Lower leg skin (tissue), 4 donors: ENCODE measurements around the gene WDTC1. TPM values are rescaled to one million over a fixed set of nuclear protein-coding genes. Genes with fewer than 3 reads are reported as not detected.

Experiments used
- DNase-seq, 2 donors: peaks; one replicate each; pipeline ENCODE4 v3.0.0-alpha.2; 2019; ENCODE audit warnings: low spot score in 2 of 2
- H3K4me3 ChIP-seq: fragments of 200-600 bp; sonication (generic); 2 replicates; pipeline ENCODE4 v1.5.1; 2017; ENCODE audit warnings: mild to moderate bottlenecking, low read depth; ENCODE audit not compliant: poor library complexity, severe bottlenecking
- POLR2A ChIP-seq, 2 donors: fragments of 450-650 bp; IDR thresholded peaks; one replicate each; pipeline ENCODE4 v1.6.1; 2016 to 2017; ENCODE audit warnings: antibody characterized with exemption in 2 of 2, mild to moderate bottlenecking in 1 of 2, moderate library complexity in 1 of 2
- WGBS, 2 donors: methylation state at CpG; one replicate each; pipeline ENCODE4 v1.1.5; 2018; 5-methylcytosine and 5-hydroxymethylcytosine counted together
- intact Hi-C: fragments of 100-400 bp; cut with DNase I; formaldehyde crosslinking; loops from one replicate; pipeline ENCODE4 v1.15.0; 2023; ENCODE audit warnings: low total_unique reads
- total RNA-seq, 4 donors: library from RNA; depleted of rRNA; stranded (reverse); fragments of >200 nt; gene quantifications; one replicate each; pipeline ENCODE4 v1.1.0, GENCODE V29; 2016
- TF ChIP-seq, protein P1 (sequence below), 3 donors: fragments of 450-650 bp; IDR thresholded peaks; one replicate each; pipeline ENCODE4 v1.5.1; 2016; ENCODE audit warnings: antibody characterized with exemption in 3 of 3, mild to moderate bottlenecking in 3 of 3, moderate library complexity in 2 of 3

The WDTC1 gene
- total RNA-seq, 4 donors from 2014 or later: 43.8 to 75.6 (median 65.1) TPM

DNA sequence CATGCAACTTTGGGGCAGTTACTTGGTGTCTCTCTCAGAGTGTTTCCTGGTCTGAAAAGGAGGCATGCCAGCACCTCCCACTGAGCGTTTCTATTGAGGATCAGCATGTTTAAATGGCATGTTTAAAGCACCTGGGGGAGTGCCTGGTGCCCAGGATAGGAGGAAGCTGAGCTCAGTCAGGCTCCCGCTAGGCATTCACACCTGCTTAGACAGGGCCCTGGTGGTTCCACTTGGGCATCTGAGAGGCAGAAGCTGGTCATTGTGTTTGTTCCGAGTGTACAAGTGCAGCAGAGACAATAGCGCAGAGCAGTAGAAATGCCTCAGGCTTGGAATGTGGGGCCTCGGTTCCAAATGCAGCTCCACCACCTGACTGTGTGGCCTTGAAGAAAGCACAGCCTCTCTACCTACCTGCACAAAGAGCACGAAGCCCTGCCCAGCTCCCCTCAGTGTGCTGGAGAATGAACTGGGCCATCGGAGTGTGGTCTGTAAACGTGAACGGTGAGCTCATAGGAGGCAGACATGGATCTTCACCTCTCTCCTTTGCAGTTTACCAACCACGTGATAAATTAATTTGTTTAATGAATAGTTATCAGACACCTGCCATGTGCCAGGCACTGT lies 67.3 kb downstream of the WDTC1 start:
- intact Hi-C loops: loop anchor here (2.0 to 10.0 kb wide), 2 partner anchors 93 to 363 kb away; no protein-coding TSS in a partner anchor
- TF ChIP-seq POLR2A (IDR thresholded peaks at IDR 0.05): no peak
- TF ChIP-seq, protein P1, sequence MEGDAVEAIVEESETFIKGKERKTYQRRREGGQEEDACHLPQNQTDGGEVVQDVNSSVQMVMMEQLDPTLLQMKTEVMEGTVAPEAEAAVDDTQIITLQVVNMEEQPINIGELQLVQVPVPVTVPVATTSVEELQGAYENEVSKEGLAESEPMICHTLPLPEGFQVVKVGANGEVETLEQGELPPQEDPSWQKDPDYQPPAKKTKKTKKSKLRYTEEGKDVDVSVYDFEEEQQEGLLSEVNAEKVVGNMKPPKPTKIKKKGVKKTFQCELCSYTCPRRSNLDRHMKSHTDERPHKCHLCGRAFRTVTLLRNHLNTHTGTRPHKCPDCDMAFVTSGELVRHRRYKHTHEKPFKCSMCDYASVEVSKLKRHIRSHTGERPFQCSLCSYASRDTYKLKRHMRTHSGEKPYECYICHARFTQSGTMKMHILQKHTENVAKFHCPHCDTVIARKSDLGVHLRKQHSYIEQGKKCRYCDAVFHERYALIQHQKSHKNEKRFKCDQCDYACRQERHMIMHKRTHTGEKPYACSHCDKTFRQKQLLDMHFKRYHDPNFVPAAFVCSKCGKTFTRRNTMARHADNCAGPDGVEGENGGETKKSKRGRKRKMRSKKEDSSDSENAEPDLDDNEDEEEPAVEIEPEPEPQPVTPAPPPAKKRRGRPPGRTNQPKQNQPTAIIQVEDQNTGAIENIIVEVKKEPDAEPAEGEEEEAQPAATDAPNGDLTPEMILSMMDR (IDR thresholded peaks at IDR 0.05): no peak
- DNase-seq: no peak
- 83 to 87% methylated on average over 10 of the region's 10 CpGs for WGBS, 2 donors
- H3K4me3 ChIP-seq: no peak overlapping the region

DNA sequence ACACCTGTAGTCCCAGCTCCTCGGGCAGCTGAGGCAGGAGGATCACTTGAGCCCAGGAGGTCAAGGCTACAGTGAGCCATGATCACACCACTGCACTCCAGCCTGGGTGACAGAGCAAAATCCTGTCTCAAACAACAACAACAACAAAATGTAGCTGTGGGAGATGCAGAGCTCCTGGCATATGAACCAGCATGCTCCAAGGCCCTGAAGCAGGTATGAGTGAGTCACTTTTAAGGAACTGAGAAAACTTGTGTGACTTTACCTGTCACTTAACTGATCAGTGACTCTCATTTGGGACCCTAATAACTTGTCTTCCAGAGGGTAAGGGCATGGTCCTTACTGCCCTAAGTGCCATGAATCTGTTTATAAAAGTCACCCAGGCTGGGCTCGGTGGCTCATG lies 68.2 kb downstream of the WDTC1 start:
- H3K4me3 ChIP-seq: no peak overlapping the region
- no peak for DNase-seq
- TF ChIP-seq, protein P1 (IDR thresholded peaks at IDR 0.05): no peak
- TF ChIP-seq POLR2A (IDR thresholded peaks at IDR 0.05): no peak
- intact Hi-C loops: loop anchor here (10.0 kb wide), 1 partner anchor 362 kb away; no protein-coding TSS in a partner anchor
- WGBS, 2 donors: 82 to 100% methylated on average over 2 of the region's 2 CpGs

DNA sequence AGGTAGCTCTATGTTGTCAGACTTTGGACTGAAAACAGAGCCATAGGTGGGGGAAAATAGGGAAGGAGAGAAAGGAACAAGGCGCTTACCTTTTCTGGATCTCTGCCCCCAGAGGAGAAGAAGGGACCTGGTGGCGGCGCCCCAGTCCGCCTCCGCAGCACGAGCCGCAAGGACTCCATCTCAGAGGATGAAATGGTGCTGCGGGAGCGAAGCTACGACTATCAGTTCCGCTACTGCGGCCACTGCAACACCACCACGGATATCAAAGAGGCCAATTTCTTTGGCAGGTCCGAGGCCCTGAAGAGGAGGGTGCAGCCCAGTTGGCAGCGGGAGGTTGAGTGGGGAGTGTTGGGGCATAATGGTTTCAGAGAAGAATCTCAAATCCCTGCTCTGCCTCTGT lies 69.1 kb downstream of the WDTC1 start:
- H3K4me3 ChIP-seq: no peak overlapping the region
- TF ChIP-seq POLR2A (IDR thresholded peaks at IDR 0.05): no peak
- TF ChIP-seq, protein P1 (IDR thresholded peaks at IDR 0.05): no peak
- intact Hi-C loops: loop anchor here (10.0 kb wide), 1 partner anchor 361 kb away; no protein-coding TSS in a partner anchor
- DNase-seq: no peak
- 87 to 92% methylated on average over 15 of the region's 15 CpGs for WGBS, 2 donors

DNA sequence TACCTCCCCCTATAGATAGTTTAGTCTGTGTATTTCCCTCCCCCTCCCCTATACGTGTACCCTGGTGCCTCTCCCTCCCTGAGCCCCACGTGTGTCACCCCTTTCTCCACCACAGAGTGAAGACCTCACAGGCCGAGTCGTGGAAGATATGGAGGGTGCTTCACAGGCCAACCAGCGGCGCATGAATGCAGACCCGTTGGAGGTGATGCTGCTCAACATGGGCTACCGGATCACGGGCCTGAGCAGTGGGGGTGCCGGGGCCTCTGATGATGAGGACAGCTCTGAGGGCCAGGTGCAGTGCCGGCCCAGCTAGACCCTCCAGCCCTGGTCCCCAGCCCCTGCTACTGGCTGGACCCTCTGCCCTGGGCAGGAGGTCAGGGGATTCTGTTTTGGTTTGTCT lies 71.6 kb downstream of the WDTC1 start:
- 83 to 88% methylated on average over 10 to 11 of the region's 11 CpGs for WGBS, 2 donors
- H3K4me3 ChIP-seq: no peak overlapping the region
- intact Hi-C loops: loop anchor here (10.0 kb wide), 1 partner anchor 359 kb away; no protein-coding TSS in a partner anchor
- TF ChIP-seq POLR2A (IDR thresholded peaks at IDR 0.05): no peak
- TF ChIP-seq, protein P1 (IDR thresholded peaks at IDR 0.05): no peak
- DNase-seq: no peak

DNA sequence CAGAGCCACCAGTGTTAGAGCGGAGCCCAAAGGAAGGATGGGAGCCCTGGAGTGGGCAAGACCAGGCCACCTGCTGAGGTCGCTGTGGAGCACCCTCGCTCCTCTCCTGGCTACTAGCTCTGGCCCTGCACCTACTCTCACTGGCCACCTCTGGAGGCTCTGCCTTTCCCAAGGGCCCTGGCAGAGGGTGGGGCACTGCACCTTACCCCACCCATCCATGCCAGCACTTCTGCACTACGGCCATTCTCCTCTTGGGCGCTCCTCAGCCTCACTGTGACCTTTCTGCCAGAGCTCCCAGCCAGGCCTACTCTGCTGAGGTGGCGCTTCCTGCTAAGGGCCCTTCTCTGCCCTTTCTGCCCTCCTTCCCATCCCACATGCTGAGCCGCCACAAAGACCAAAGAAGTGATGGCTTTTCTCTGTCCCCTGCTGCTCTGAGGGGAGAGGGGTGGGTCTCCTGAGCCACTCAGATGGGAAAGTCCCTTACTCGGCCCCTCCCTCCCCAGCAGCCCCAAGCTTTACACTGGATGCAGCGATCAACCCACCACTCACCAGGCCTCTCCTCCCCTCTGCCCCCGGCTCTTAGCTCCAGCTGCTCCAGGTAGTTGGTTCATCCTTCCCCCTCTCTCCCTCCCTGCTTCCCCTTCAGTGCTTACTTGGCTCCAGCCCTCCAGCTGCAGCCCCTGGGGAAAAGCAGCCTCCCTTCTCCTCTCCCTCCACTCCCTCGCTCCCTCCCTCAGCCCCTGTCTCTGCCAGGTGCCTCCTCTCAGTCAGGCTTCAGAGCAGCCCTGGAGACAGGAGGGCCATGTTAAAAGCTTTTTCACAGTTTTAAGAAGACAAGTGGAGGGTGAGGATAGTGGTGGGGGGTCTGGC lies 72.7 kb downstream of the WDTC1 start:
- TF ChIP-seq, protein P1 (IDR thresholded peaks at IDR 0.05): no peak
- no peak for TF ChIP-seq POLR2A (IDR thresholded peaks at IDR 0.05)
- 83 to 84% methylated on average over 11 of the region's 11 CpGs for WGBS, 2 donors
- DNase-seq: no peak
- no peak overlapping the region for H3K4me3 ChIP-seq
- intact Hi-C loops: loop anchor here (10.0 kb wide), 1 partner anchor 358 kb away; no protein-coding TSS in a partner anchor
